Brain microvascular endothelial cell (primary cell): Measurements from ENCODE around the gene TFDP2.
"Not testable (repeated sequence)": the region's sequence is repeated elsewhere in the genome, so short reads cannot be mapped to it uniquely, and the experiment has no call there.

Experiments
- DNase-seq: peaks from one replicate; pipeline ENCODE4 v3.0.0-alpha.2; 2020
- H3K27ac ChIP-seq: fragments of 250-450 bp; sonication (Bioruptor Pico); 2 replicates; pipeline ENCODE4 v1.5.1; 2020; ENCODE audit warnings: mild to moderate bottlenecking, moderate library complexity
- H3K27me3 ChIP-seq: fragments of 250-450 bp; sonication (Bioruptor Pico); replicated peaks from 2 replicates; pipeline ENCODE4 v1.5.1; 2020; ENCODE audit warnings: mild to moderate bottlenecking
- H3K36me3 ChIP-seq: fragments of 250-450 bp; sonication (Bioruptor Pico); replicated peaks from 2 replicates; pipeline ENCODE4 v1.5.1; 2020; ENCODE audit warnings: mild to moderate bottlenecking
- H3K4me3 ChIP-seq: 2 replicates; pipeline ENCODE4 v1.5.1; 2011; ENCODE audit warnings: low read depth, mild to moderate bottlenecking, control low read depth, low read length, moderate library complexity
- in situ Hi-C: cut with HindIII; loops from 2 replicates; pipeline ENCODE4 v1.10.0; 2017; ENCODE audit warnings: low sequenced_read_pairs, low pct_ligation_motif_present
- TF ChIP-seq, protein P1 (sequence below): IDR thresholded peaks from 2 replicates; pipeline ENCODE4 v1.5.1; 2011; ENCODE audit warnings: low read depth, mild to moderate bottlenecking, moderate library complexity, low read length, control low read depth, inconsistent platforms; ENCODE audit errors: missing control alignments

Gene TFDP2

DNA sequence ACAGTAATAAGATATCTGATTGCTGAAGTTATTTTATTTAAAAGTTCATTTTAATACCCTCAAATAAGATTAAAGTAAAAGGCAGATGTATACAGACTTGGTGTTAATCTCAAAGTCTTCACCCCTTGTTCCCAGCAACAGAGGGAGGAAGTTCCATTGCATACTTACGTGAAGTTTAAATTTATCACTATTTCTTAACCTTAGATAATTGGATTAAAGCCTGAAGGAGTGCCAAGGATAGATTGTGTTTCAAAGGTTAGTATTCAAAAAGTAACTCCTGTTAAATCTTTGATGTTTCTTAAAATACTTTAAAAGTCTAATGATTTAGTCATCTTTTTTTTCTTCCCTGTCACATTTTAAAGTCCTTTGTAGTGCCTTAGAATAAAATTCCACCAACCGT lies 233.6 kb downstream of the TFDP2 start:
- H3K27ac ChIP-seq = no peak overlapping the region
- DNase-seq = no peak
- peaks cover 28% of the 10 kb centered on the region for H3K36me3 ChIP-seq
- no peaks in the 10 kb centered on the region for H3K27me3 ChIP-seq
- in situ Hi-C loops = no loop called here
- TF ChIP-seq, protein P1, sequence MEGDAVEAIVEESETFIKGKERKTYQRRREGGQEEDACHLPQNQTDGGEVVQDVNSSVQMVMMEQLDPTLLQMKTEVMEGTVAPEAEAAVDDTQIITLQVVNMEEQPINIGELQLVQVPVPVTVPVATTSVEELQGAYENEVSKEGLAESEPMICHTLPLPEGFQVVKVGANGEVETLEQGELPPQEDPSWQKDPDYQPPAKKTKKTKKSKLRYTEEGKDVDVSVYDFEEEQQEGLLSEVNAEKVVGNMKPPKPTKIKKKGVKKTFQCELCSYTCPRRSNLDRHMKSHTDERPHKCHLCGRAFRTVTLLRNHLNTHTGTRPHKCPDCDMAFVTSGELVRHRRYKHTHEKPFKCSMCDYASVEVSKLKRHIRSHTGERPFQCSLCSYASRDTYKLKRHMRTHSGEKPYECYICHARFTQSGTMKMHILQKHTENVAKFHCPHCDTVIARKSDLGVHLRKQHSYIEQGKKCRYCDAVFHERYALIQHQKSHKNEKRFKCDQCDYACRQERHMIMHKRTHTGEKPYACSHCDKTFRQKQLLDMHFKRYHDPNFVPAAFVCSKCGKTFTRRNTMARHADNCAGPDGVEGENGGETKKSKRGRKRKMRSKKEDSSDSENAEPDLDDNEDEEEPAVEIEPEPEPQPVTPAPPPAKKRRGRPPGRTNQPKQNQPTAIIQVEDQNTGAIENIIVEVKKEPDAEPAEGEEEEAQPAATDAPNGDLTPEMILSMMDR = no peak
- H3K4me3 ChIP-seq = no peak overlapping the region

DNA sequence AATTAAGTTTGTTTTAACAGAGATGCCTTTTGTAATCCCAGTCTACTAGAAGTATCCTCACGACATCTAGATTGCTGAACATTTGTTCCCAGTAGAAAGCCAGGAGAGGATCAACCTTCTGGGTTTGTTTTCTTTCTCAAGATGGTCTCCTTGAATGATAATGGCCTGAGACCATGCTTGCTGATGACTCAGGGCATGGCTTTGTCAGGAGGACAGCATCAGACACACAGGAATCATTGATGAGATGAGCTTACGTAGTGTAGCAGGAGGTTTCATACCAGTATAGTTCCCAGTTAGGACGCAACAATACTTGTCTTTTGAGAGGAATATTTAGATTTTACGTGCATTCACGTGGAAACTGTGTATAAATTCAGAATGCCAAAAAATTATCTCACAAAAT lies 234.3 kb downstream of the TFDP2 start:
- H3K27ac ChIP-seq = no peak overlapping the region

DNA sequence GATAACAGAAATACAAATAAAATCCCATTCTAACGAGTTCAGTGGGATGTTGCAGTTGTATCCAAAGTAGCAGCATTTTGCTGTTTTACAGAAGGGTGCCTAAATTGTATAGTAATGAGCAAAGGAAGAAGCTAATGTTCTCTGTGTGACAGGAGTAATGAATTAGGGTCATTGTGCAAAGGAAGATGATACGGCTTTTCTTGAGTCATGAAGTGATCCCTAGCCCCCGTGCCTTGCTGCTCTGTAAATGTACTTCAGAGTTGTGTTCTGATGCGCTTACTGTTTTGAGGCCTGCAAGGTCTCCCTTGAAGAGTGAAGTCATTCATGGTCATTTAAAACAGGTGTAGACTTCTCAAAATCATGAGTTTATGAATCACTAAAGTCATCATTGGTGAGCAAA lies 235.0 kb downstream of the TFDP2 start:
- TF ChIP-seq, protein P1 = no peak
- Histone ChIP-seq H3K27me3 (no peaks in the 10 kb centered on the region), H3K4me3 (no peak overlapping the region), H3K27ac (no peak overlapping the region), H3K36me3 (peaks cover 25% of the 10 kb centered on the region)
- DNase-seq = no peak
- in situ Hi-C loops = no loop called here

More for the DNA sequence above, 234.3 kb downstream of the TFDP2 start:
- H3K27me3 ChIP-seq = no peaks in the 10 kb centered on the region
- in situ Hi-C loops = no loop called here
- TF ChIP-seq, protein P1 = no peak
- peaks cover 25% of the 10 kb centered on the region for H3K36me3 ChIP-seq
- no peak overlapping the region for H3K4me3 ChIP-seq
- peak; percentile 28 for DNase-seq

DNA sequence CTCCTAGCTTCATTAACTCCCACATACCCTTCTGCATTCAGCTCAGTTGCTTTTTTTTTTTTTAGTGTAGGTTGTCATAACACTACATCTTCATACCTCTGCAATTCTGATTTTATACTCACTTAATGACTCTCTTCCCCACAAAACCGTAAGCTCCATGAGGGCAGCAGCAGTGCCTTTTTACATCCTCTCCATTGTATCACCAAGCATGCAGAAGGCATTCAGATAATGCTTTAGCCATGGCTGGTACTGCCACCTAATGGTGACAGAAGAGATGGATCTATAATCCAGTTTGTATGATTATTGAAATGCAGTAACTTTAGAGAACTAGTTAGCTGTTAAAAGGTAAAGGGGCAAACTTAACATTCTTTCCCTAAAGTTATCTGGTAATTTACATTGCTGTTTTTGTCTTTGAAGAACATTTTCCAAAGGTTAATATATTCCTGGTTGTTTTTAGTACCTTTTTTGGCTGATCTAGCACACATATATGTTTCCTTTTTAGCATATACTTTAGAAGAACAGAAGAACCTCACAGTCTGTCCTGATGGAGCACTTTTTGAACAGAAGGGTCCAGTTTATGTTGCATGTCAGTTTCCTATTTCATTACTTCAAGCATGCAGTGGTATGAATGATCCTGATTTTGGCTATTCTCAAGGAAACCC lies 236.1 kb downstream of the TFDP2 start:
- Histone ChIP-seq H3K4me3 (no peak overlapping the region), H3K27me3 (no peaks in the 10 kb centered on the region), H3K36me3 (peaks cover 35% of the 10 kb centered on the region), H3K27ac (no peak overlapping the region)
- DNase-seq = peak; percentile 56
- TF ChIP-seq, protein P1 = peak; percentile 68
- in situ Hi-C loops = no loop called here

DNA sequence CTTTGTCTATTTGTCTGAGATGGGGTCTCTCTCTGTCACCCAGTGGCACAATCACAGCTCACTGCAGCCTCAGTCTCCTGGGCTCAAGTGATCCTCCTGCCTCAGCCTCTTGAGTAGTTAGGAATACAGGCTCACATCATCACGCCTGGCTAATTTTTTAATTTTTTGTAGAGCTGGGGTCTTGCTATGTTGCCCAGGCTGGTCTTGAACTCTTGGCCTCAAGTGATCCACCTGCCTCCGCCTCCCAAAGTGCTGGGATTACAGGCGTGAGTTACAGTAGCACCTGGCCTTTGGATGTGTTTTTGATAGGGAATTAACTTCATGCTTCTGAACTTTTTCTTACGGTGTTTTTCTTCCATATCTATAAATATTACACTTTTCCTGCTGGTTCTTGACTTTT lies 239.4 kb downstream of the TFDP2 start:
- H3K27me3 ChIP-seq, in situ Hi-C loops, H3K27ac ChIP-seq, DNase-seq, H3K4me3 ChIP-seq: not testable (repeated sequence)
- H3K36me3 ChIP-seq = peaks cover 35% of the 10 kb centered on the region

DNA sequence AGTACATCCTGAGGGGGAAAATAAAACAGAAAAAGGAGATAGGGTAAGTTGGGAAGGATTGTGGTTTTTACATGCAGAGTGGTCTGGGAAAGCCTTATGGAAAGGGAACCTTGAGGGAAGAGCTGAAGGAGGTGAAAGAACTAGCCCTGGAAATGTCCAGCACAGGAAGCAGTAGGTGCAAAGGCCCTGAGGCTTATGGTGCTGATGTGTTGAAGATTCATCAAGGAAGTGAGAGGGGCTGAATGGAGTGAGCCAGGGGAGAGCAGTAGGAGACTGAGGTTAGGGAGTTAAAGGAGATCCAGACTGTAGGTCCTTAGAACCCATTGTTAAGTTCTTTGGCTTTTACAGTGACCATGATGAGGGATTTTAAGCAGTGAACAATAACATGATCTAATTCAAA lies 239.9 kb downstream of the TFDP2 start:
- Histone ChIP-seq H3K36me3 (peaks cover 35% of the 10 kb centered on the region), H3K27me3 (no peaks in the 10 kb centered on the region), H3K4me3 (no peak overlapping the region), H3K27ac (no peak overlapping the region)
- in situ Hi-C loops = no loop called here
- TF ChIP-seq, protein P1 = no peak
- DNase-seq = no peak
